Measurements from ENCODE around the gene TNFRSF25. TPM values are rescaled to one million over a fixed set of nuclear protein-coding genes. Genes with fewer than 3 reads are reported as not detected.

The TNFRSF25 gene
- total and polyA plus RNA-seq, 9 of the 15 experiments (the other 6 are each of a cell fraction or from before 2014, with no cell fraction given): 0.24 to 0.49 TPM; not detected in 7

- no peak overlapping the region; a peak in 1 of 4 replicates for H3K9ac ChIP-seq (ENCODE audit: insufficient read depth in 1 of 2, low read depth in 2 of 2, low read length in 2 of 2)
- BruUV-seq (replicated peaks): no TSS peak
- H3K79me2 ChIP-seq (ENCODE audit: control insufficient read depth, insufficient read depth, low read length): no peaks in the 10 kb centered on the region
- no peak overlapping the region for H3K4me3 ChIP-seq
- H3K27ac ChIP-seq (ENCODE audit: extremely low read depth, low read depth, low read length): no peak overlapping the region
- H3K4me2 ChIP-seq (ENCODE audit: insufficient read depth, low read length): no peak overlapping the region
- POLR2A ChIA-PET: interaction anchor here (0.8 to 1.6 kb wide), 5 partner anchors 10 to 33 kb away, joined by 3 to 8 read pairs (median 3); no protein-coding TSS in a partner anchor
- FAIRE-seq (peak; percentile 69), DNase-seq (ENCODE audit: extremely low read depth in 1 of 4, low spot score in 3 of 4) (no peak), ATAC-seq (no peak)
- H3K27me3 ChIP-seq (ENCODE audit: control insufficient read depth in 2 of 2, insufficient read depth in 2 of 2, low read length in 2 of 2): peaks cover 36 to 75% of the 10 kb centered on the region in 2 experiments; a peak in 4 of 5 replicates
- H3K4me1 ChIP-seq (replicated peaks in 1 of 2; ENCODE audit: control insufficient read depth in 2 of 2, insufficient read depth in 2 of 2, low read length in 2 of 2): peaks cover 0 to 39% of the 10 kb centered on the region in 2 experiments; a peak in 2 of 5 replicates
- H4K20me1 ChIP-seq (replicated peaks; ENCODE audit: control insufficient read depth, insufficient read depth, low read length): peaks cover 35% of the 10 kb centered on the region
- H3K9me1 ChIP-seq (ENCODE audit: control insufficient read depth, insufficient read depth, low read length): no peaks in the 10 kb centered on the region
- H2AFZ ChIP-seq (ENCODE audit: low read depth, low read length): no peak overlapping the region
- in situ Hi-C loops (cut with MboI) (loop anchor here (10.0 to 25.0 kb wide), 2 partner anchors 139 to 717 kb away; no protein-coding TSS in a partner anchor), intact Hi-C loops (cut with micrococcal nuclease) (no loop called here)
- 4% methylated on average over 14 of the region's 14 CpGs for WGBS (ENCODE audit: insufficient coverage, low coverage, missing lambda C conversion rate)
- H3K36me3 ChIP-seq (ENCODE audit: control insufficient read depth, insufficient read depth, low read length): no peaks in the 10 kb centered on the region
- CTCF ChIA-PET (ENCODE audit: low intra/inter-chr PET ratio): no interaction called here
- H3K9me3 ChIP-seq (replicated peaks; ENCODE audit: control insufficient read depth, insufficient read depth, low read depth, low read length): no peaks in the 10 kb centered on the region
- peak; percentile 28 for TF ChIP-seq ZFP36 (IDR thresholded peaks at IDR 0.05; ENCODE audit: low read depth, low read length, partially characterized antibody)
- no peak for TF ChIP-seq ZNF232 (CRISPR knock-in tag; IDR thresholded peaks at IDR 0.05)
- no peak for TF ChIP-seq RAD21 (CRISPR knock-in tag; conservative IDR thresholded peaks at IDR 0.05 in 1 of 2, IDR thresholded peaks at IDR 0.05 in 1 of 2)
- no peak for TF ChIP-seq ZNF639 (CRISPR knock-in tag; conservative IDR thresholded peaks at IDR 0.05 in 1 of 2, IDR thresholded peaks at IDR 0.05 in 1 of 2)
- peak; percentile 54 for TF ChIP-seq BCOR (IDR thresholded peaks at IDR 0.05)
- TF ChIP-seq SETDB1 (IDR thresholded peaks at IDR 0.05; ENCODE audit: low read length): peak; percentile 11
- no peak for TF ChIP-seq ZNF785 (CRISPR knock-in tag; IDR thresholded peaks at IDR 0.05)
- no peak for TF ChIP-seq GATAD2B (IDR thresholded peaks at IDR 0.05; ENCODE audit: borderline replicate concordance)
- no peak for TF ChIP-seq VEZF1 (CRISPR knock-in tag; IDR thresholded peaks at IDR 0.05)
- TF ChIP-seq ILF3 (IDR thresholded peaks at IDR 0.05; ENCODE audit: borderline replicate concordance): no peak
- no peak for TF ChIP-seq TAF7 (tag; IDR thresholded peaks at IDR 0.05)
- no peak for TF ChIP-seq SRSF3 (IDR thresholded peaks at IDR 0.05; ENCODE audit: insufficient read depth, low read length)
- TF ChIP-seq ETV6 (IDR thresholded peaks at IDR 0.05; ENCODE audit: borderline replicate concordance in 1 of 2, low read depth in 2 of 2, low read length in 1 of 2): no peak
- no peak for TF ChIP-seq ETV6 (CRISPR knock-in tag; IDR thresholded peaks at IDR 0.05; ENCODE audit: borderline replicate concordance)
- TF ChIP-seq ARNT (IDR thresholded peaks at IDR 0.05): no peak
- no peak for TF ChIP-seq ZBTB9 (CRISPR knock-in tag; IDR thresholded peaks at IDR 0.05)
- TF ChIP-seq NFE2 (IDR thresholded peaks at IDR 0.05; ENCODE audit: low read depth): no peak
- peak; percentile 53 to 64; a peak in 3 of 4 replicates for TF ChIP-seq NRF1 (conservative IDR thresholded peaks at IDR 0.05 in 1 of 2, IDR thresholded peaks at IDR 0.05 in 1 of 2)
Measured at GRCh38 chr1:6495540-6496364, 29.8 kb upstream of the TNFRSF25 start.
